GM12891 (cell line): ENCODE measurements around the gene NHSL2.

Experiments
- DNase-seq: peaks from one replicate; pipeline ENCODE4 v3.0.0; 2011; ENCODE audit warnings: low spot score; ENCODE audit not compliant: insufficient read length
- FAIRE-seq: peaks from 2 replicates; lab custom pipeline; 2011; peaks lifted over from hg19 to GRCh38; lab: Jason Lieb, UNC
- PAX5 ChIP-seq: IDR thresholded peaks from 2 replicates; pipeline ENCODE4 v1.6.1; 2011; ENCODE audit warnings: low read length, moderate library complexity, mild to moderate bottlenecking; ENCODE audit not compliant: insufficient read depth, severe bottlenecking
- POLR2A ChIP-seq: IDR thresholded peaks from 2 replicates; pipeline ENCODE4 v1.6.1; 2011; ENCODE audit warnings: low read depth, low read length, control low read depth
- POLR2AphosphoS5 ChIP-seq: IDR thresholded peaks from 2 replicates; pipeline ENCODE4 v1.6.1; 2011; ENCODE audit warnings: low read depth, low read length, control low read depth
- POU2F2 ChIP-seq: IDR thresholded peaks from 2 replicates; pipeline ENCODE4 v1.6.1; 2011; ENCODE audit warnings: low read depth, mild to moderate bottlenecking, control low read depth, low read length, moderate library complexity
- SPI1 ChIP-seq: IDR thresholded peaks from 2 replicates; pipeline ENCODE4 v1.6.1; 2011; ENCODE audit warnings: low read depth, low read length, control low read depth
- TAF1 ChIP-seq: IDR thresholded peaks from 2 replicates; pipeline ENCODE4 v1.6.1; 2011; ENCODE audit warnings: low read depth, low read length, control low read depth

NHSL2 gene

GRCh38 chrX:72110051-72110875 is 199.6 kb downstream of the NHSL2 start:
- FAIRE-seq (no peak), DNase-seq (no peak)
- TF ChIP-seq POU2F2, result no peak
- TF ChIP-seq TAF1, result no peak
- TF ChIP-seq POLR2AphosphoS5, result no peak
- TF ChIP-seq PAX5, result no peak
- no peak for TF ChIP-seq POLR2A
- TF ChIP-seq SPI1, result no peak

GRCh38 chrX:72110876-72111708 is 200.4 kb downstream of the NHSL2 start:
- DNase-seq (no peak), FAIRE-seq (no peak)
- TF ChIP-seq POU2F2, result no peak
- TF ChIP-seq POLR2AphosphoS5, result no peak
- TF ChIP-seq POLR2A, result no peak
- no peak for TF ChIP-seq PAX5

- no peak for FAIRE-seq
- TF ChIP-seq SPI1, result no peak
- TF ChIP-seq POU2F2, result no peak
- no peak for TF ChIP-seq PAX5
- TF ChIP-seq POLR2A, result no peak
- no peak for TF ChIP-seq POLR2AphosphoS5
- no peak for TF ChIP-seq TAF1
Measured at GRCh38 chrX:72113461-72113860, 202.8 kb downstream of the NHSL2 start.

GRCh38 chrX:72114306-72114705 is 203.7 kb downstream of the NHSL2 start:
- no peak for DNase-seq
- no peak for FAIRE-seq

More at GRCh38 chrX:72113461-72113860, 202.8 kb downstream of the NHSL2 start:
- no peak for DNase-seq

GRCh38 chrX:72114807-72115206 is 204.2 kb downstream of the NHSL2 start:
- FAIRE-seq (no peak), DNase-seq (no peak)
- TF ChIP-seq POLR2A, result no peak
- TF ChIP-seq PAX5, result no peak
- no peak for TF ChIP-seq SPI1
- TF ChIP-seq POLR2AphosphoS5, result no peak
- no peak for TF ChIP-seq POU2F2
- no peak for TF ChIP-seq TAF1

More at GRCh38 chrX:72114306-72114705, 203.7 kb downstream of the NHSL2 start:
- no peak for TF ChIP-seq PAX5
- TF ChIP-seq POU2F2, result no peak
- TF ChIP-seq SPI1, result no peak
- TF ChIP-seq TAF1, result no peak
- no peak for TF ChIP-seq POLR2AphosphoS5
- TF ChIP-seq POLR2A, result no peak

GRCh38 chrX:72115380-72115779 is 204.7 kb downstream of the NHSL2 start:
- no peak for TF ChIP-seq POLR2A
- no peak for TF ChIP-seq POU2F2
- no peak for TF ChIP-seq TAF1
- TF ChIP-seq PAX5, result no peak
- no peak for TF ChIP-seq POLR2AphosphoS5
- TF ChIP-seq SPI1, result no peak
- no peak for FAIRE-seq

GRCh38 chrX:72117636-72118210 is 207.1 kb downstream of the NHSL2 start:
- FAIRE-seq, result no peak
- TF ChIP-seq PAX5 (no peak), TAF1 (no peak), POLR2AphosphoS5 (no peak), POLR2A (no peak)
- DNase-seq, result no peak

More at GRCh38 chrX:72115380-72115779, 204.7 kb downstream of the NHSL2 start:
- DNase-seq, result no peak

- TF ChIP-seq POU2F2 (no peak), SPI1 (no peak), POLR2A (no peak), POLR2AphosphoS5 (no peak)
- no peak for FAIRE-seq
- no peak for DNase-seq
Measured at GRCh38 chrX:72120837-72121236, 210.2 kb downstream of the NHSL2 start.

- TF ChIP-seq SPI1, result peak; percentile 17; the same call in 1 of the 2 replicates
- TF ChIP-seq POLR2A, result no peak
- FAIRE-seq, result peak; percentile 62
- DNase-seq, result no peak
Measured at GRCh38 chrX:72121383-72121782, 210.7 kb downstream of the NHSL2 start.
